Left ventricle myocardium superior (tissue), 1 donor: Measurements from ENCODE around the gene CSGALNACT2. TPM values are rescaled to one million over a fixed set of nuclear protein-coding genes. Genes with fewer than 3 reads are reported as not detected.
"Not testable (repeated sequence)": the region's sequence is repeated elsewhere in the genome, so short reads cannot be mapped to it uniquely, and the experiment has no call there.

ENCODE experiments used
- ATAC-seq: fragments of 200-7000 bp; cut with Tn5 transposase; one replicate; pipeline ENCODE4 v1.9.1; 2020; ENCODE audit warnings: mild to moderate bottlenecking, moderate library complexity
- DNase-seq: peaks from one replicate; pipeline ENCODE4 v3.0.0-alpha.2; 2020
- intact Hi-C: fragments of 100-400 bp; cut with micrococcal nuclease; formaldehyde crosslinking; loops from one replicate; pipeline ENCODE4 v1.11.0; 2022
- total RNA-seq: library from RNA; stranded (reverse); fragmentation: NEBNext Ultra II Directional; extraction: Animal tissue kit (Norgen Biotek cat#: 25700); gene quantifications from one replicate; pipeline ENCODE4 v1.2.1, GENCODE V29; 2021
- donor health status: DM: no; HTN: yes; CAD: no; lungs with severe emphysema.

The CSGALNACT2 gene
- total RNA-seq, 1 donor from 2014 or later, result 7.7 TPM

DNA sequence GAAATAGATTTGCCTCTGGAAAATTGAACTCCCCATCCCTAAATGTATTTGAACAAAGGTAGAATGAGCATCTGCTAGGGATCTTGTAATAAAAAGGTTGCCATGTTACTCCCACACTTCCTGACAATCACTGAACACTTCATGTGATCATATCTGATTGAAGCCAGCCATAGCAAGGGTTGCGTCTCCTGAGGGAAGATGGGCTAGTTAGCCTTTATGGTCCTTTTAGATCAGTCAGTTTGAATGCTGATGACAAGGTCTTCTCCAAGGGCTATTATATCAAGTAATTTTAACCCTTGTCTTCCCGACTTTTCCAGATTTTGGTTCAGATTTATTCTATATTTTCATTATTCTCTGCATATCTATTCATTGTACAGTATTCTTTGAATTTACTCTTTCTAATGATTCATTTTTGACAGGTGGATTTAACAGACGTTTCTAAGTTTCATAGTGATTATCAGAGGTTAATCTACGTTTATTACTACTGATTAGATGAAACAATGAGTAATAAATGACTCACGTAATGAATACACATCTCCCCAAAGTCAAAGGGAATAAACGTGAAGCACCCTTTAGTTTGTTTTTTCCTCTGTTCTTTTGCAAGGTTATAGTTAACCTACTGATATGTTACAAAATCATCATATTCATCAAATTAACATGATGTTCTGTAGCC, 28.1 kb downstream of the CSGALNACT2 start:
- ATAC-seq, result no peak
- intact Hi-C loops, result no loop called here

DNA sequence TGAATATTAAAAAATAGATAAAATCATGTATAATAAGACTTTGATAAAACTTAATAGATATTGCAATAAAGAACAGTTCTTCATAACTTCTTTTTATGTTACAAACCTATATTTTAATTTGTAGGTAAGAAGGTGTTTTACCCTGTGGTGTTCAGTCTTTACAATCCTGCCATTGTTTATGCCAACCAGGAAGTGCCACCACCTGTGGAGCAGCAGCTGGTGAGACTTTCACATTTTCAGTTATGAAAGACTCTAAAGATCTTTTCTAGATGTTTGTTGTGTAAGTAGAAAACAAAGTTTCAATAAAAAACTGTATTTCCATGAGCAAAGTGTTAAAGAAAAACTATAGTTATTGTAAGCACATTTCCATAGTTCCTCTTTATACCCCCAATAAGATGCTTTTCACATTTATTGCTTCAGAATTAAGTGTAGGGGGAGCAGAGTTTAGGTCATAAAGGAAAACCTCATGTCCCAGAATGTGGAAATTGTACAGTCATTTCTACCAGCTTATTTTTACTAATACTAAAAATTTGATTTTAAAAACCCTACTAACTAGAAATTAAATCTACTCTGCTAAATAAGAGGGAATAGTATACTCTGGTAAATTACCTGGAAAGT, 28.7 kb downstream of the CSGALNACT2 start:
- no peak for DNase-seq
- ATAC-seq, result no peak
- intact Hi-C loops, result no loop called here

More for the DNA sequence above, 28.1 kb downstream of the CSGALNACT2 start:
- no peak for DNase-seq

DNA sequence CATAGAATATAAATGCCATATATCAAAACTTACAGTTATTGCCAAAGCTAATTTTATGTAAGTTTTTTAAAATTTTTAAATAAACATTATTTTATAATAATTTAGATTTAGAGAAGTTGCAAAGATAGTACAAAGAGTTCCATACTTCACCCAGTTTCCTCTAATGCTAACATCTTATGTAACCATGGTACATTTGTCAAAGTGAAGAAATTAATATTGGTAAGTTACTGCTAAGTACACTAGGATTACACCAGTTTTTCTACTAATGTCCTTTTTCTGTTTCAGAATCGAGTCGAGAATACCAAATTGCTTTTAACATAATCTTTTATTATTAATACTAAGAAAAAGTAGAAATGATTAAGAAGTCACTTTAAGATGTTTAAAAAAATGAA, 29.2 kb downstream of the CSGALNACT2 start:
- no peak for ATAC-seq
- no peak for DNase-seq
- intact Hi-C loops, result no loop called here

DNA sequence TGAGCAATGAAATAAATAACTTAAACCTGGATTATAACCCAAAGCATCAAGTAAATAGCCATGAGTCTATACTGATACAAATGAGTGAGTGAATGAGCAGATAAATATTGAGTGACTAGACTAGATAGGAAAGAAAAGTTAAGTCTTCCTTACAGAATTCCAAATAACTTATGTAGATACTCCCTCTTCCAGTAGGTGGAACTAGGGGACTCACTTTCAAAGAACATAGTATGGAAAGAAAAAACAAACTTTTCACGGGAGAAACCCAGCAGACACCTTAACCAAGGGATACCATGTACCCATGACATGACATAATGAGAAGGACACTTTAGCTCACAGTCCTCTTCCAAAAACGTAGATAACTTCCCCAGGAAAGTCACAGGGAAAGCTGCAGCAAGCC, 32.2 kb downstream of the CSGALNACT2 start:
- intact Hi-C loops, result no loop called here
- DNase-seq (no peak), ATAC-seq (no peak)

DNA sequence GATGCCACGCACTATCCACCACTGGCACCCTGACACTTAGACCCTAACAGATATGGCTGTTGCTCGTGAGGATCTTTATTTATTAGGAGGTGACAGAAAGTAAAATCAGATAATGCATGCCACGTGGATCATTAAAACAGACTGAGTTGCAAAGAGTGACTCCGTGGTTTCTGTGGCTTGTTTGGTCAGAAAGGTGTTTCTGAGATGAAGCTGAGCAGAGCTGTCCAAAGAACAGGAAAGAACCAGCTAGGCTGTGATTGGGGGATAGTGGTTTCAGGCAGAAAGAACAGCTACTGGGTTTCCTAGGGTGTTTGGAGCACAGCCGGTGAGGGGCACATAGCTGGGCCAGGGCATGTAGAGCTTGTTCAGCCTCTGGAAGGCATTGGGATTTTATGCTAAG, 34.4 kb downstream of the CSGALNACT2 start:
- DNase-seq (no peak), ATAC-seq (no peak)
- intact Hi-C loops, result no loop called here

DNA sequence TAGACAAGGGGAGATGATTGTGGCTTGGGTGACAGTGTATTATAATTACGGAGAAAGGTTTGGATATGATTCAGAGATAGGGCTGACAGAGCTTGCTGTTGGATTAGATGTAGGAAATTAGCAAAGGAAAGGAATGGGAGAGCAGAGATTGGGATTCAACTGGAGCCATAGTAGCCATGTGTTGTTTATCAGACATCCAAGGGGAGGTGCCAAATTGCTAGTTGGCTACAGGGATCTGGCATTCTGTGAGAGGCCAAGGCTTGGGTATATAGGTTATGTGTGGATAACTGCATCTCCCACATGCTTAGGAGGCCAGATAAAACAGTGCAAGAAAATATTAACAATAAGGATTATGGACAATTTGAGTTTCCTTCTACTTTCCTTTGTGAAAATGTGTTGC, 34.9 kb downstream of the CSGALNACT2 start:
- intact Hi-C loops, result no loop called here
- ATAC-seq (no peak), DNase-seq (no peak)

DNA sequence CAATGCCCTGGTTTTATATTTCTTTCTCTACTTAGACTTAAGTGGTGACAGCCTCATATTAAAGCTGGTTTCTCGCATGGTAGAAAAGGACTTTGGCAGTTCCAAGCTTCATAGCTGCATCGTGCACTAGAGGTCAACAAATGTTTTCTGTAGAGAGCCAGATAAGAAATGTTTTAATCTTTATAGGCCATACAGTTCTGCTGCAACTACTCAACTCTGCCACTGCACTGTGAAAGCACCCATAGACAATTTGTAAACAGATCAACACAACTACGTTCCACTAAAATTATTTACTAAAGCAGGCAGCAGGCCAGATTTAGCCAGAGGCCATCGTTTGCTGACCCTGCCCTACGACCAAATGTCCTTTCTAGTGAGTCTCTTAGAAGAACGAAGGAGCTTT, 36.7 kb downstream of the CSGALNACT2 start:
- intact Hi-C loops, result no loop called here
- DNase-seq, result no peak
- peak; percentile 80 for ATAC-seq

DNA sequence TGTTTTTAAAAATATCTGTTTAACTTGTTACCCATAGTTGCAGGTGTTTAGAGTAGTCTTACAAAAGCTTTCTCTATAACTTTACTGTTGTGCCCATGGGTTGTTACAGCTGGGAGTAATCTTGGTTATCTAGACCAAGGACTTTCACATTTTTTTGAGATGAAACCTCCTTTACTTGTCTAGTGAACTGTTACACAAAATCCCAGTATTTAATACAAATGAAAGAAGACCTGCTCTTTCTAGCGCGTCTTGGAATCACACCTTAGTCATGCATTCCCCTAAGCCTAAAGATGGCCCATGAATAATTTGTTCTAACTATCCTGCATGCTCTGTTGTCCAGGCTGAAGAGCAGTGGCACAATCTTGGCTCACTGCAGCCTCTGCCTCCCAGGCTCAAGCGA, 38.0 kb downstream of the CSGALNACT2 start:
- DNase-seq (no peak), ATAC-seq (no peak)
- intact Hi-C loops, result no loop called here

DNA sequence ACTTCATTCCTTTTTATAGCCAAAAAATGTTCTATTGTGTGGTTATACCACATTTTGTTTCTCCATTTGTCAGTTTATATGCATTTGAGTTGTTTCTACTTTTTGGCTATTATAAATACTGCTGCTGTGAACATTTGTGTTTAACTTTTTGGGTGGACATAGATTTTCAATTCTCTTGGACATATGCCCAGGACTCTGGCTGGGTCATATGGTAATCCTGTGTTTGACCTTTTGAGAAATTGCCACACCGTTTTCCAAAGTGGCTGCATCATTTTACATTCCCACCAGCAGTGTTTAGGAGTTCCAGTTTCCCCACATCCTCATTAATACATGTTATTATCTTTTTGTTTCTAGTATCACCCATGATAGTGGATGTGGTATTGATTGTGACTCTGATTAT, 39.4 kb downstream of the CSGALNACT2 start:
- ATAC-seq, result no peak
- no peak for DNase-seq
- intact Hi-C loops, result no loop called here

DNA sequence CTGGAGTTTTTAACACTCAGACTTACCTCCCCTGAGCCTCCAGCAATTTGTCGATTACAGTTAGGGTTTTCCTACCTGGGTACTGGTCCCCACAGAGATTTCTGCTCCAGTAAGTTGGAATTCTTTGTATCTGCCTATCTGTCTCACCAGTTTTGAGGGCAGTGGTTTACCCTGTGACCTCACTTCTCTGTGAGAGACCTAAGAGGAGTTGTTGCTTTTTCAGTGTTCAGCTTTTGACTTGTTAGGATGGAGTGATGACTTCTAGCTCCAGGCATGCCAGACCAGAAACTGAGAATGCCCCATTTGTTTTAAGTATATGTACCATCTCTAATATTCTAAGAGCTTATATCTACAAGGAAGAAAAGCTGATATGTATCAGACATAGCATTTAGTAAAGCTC, 42.9 kb downstream of the CSGALNACT2 start:
- DNase-seq, result no peak
- intact Hi-C loops, result no loop called here
- ATAC-seq, result no peak

DNA sequence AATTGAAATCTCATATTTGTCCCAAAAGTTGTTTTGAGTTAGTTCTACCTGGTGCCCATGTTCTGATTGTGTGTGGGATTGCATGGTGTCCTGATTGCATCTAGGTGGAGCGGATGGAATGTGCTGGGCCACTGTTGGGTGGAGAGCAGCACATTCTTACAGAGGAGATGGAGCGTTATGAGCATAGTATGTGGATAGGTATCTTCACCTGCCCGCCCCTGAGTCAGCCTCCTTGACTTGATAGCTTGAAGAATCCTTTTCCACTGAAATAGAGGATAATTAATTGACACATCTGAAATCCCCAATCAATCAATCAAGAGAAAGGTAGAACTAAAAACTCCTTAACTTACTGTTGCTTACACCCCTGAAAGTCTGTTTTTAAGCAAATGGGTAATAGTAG, 45.5 kb downstream of the CSGALNACT2 start:
- intact Hi-C loops, ATAC-seq, DNase-seq: not testable (repeated sequence)

DNA sequence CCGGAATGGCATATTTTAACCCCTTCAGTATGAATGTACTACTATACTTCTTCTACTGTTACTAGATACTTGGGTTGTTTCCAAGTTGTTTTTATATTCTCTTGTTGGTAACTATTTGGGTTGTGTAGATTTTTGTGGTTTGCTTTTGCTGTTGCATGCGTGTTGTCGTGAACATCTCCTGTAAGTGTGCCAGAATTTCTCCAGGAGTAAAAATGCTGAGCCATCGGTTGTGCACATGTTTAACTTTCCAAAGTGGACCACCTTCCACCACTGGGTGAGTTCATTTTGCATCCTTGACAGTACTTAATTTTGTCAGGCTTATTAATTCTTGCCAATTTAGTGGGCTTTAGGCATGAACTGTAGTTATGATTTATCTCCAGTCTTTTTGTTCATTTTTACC, 47.9 kb downstream of the CSGALNACT2 start:
- ATAC-seq, result no peak
- no peak for DNase-seq
- intact Hi-C loops, result no loop called here

DNA sequence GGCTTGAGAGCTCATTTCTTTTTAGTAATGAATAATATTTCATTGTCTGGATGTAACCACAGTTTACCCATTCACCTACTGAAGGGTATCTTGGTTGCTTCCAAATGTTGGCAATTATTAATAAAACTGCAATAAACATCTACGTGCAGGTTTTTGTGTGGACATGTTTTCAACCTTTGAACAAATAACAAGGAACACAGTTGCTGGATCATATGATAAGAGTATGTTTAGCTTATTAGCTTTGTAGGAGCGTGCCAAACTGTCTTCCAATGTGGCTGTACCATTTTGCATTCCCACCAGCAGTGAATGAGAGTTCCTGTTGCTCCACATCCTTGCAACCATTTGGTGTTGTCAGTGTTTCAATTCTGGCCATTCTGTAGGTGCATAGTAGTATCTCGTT, 49.0 kb downstream of the CSGALNACT2 start:
- DNase-seq (no peak), ATAC-seq (no peak)
- intact Hi-C loops, result no loop called here

DNA sequence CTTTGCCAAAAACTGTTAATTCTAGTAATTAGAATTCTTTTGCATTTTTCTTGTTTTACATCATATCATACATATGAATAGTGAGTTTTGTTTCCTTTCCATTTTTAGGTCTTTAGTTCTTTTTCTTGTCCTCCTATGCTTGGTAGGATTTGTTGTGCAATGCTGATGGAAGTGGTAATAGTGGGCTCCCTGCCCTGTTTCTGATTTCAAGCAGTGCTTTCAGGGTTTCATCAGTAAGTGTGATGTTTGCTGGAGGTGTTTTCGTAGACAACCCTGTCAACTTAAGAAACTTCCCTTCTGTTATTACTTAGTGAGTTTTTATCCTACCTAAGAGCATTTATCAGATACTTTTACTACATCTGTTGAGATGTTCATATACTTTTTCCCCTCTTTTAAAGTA, 50.5 kb downstream of the CSGALNACT2 start:
- ATAC-seq (no peak), DNase-seq (no peak)
- intact Hi-C loops, result no loop called here

DNA sequence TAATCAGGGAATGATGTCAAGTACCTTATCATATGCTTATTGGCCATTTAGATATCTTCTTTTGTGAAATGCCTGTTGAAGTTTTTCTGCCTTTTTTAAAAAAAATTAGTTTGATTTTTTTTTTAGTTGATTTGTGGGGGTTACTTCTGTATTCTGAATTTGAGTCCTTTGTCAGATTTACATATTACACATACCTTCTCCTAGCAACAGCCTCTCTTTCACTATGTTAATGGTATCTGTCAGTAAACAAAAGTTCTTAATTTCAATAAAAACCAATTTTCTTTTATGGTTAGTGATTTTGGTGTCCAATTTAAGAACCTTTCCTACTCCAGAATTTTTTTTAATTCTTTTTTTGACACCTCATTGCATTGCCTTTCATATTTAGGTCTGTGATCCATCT, 52.0 kb downstream of the CSGALNACT2 start:
- ATAC-seq (no peak), DNase-seq (no peak)
- intact Hi-C loops, result no loop called here

DNA sequence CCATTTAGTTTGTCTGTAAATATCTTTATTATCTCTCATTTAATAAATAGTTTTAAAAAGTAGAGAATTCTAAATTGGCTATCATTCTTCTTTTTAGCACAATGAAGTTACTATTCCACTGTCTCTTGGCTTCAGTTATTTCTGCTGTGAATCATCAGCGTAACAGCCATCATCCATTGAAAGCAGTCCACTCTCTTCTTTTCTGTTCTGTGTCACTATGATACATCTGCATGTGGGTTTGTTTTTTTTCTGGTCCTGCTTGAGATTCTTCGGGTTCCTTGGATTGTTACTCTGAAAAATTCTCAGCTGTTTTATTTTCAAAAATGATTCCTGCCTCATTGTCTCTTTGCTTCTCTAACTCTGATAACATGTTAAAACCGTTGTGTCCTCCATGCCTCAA, 52.5 kb downstream of the CSGALNACT2 start:
- ATAC-seq (no peak), DNase-seq (no peak)
- intact Hi-C loops, result no loop called here

DNA sequence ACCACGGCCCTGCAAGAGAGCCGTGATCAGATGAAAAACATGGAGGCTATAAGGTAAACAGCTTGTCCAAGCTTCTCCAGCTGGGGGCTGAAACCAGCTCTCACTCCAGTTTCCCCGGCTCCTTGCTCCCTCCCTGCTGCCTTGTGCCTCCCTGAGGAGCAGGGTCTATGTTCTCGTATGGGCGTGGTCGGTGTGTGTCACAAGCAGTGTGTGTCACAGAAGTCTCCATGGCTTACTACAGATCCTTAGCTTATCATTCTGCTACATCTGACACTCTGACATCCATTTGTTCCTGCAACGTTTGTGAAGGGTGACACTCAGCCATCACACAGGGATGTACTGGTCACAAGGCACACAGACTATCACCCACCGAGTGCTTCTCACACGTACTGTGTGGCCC, 54.6 kb downstream of the CSGALNACT2 start:
- intact Hi-C loops, result no loop called here
- no peak for DNase-seq
- ATAC-seq, result no peak

DNA sequence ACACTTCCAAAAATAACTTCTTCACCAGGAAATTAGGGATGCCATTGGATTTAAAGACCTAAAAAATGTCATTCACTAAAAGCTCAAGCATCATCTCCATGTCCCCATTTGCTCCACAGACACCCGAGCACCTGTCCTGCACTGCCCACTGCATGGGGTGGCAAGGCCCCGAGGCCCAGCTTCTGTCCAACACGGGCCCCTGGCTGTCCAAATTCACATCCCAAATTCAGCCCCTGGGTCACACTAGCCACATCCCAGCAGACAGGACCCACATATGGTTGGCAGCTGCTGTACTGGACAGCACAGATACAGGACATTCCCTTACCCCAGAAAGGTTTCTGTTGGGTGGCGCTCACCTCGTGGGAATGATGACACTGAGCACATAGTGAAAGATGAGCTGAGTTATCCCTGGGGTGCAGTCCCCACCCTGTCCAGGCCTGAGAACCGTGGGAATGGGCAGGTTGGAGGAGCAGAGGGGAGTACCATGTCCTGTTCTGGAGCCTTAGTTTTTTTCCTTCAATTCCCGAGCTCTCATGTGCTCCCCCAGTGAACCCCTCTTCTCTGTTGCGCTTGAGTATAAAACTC, 55.3 kb downstream of the CSGALNACT2 start:
- DNase-seq, result no peak
- ATAC-seq, result no peak
- intact Hi-C loops, result no loop called here

DNA sequence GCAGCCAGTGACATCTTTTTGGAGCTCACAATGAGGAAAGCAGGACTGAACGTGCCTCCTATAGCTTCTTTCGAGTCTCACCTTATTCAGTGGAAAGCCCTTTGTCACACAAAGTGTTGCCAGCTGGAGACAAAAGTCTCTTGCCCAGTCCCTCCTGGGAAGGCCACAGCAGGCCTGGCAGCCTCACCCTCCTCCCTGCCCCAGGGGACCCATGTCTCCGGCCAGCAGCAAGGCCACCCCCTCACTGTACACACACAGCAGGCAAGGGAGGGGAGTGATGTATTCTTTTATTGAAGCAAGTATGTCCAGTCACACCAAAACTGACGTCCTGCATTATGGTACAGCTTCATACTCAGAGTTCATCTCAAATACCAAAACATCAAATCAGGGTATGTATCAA, 56.0 kb downstream of the CSGALNACT2 start:
- DNase-seq (no peak), ATAC-seq (no peak)
- intact Hi-C loops, result no loop called here

DNA sequence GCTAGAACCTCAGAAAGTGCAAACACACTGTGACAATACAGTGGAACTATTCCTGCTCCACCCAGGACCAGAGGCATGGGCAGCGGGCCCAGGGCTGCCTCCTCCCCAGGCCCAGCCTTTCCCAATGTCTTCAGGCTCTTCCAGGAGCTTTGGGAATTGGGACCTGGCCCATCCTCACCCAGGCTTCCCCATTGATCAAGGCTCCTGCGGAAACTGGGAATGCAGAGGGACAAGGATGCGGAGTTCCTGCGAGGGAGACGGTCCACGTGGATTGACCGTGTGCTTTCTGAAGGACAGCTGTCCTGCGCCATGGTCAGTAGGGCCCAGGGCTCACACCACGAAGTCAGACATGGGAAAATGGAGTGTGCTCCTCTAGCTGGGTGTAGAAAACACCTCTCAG, 56.6 kb downstream of the CSGALNACT2 start:
- ATAC-seq (no peak), DNase-seq (no peak)
- intact Hi-C loops, result no loop called here

DNA sequence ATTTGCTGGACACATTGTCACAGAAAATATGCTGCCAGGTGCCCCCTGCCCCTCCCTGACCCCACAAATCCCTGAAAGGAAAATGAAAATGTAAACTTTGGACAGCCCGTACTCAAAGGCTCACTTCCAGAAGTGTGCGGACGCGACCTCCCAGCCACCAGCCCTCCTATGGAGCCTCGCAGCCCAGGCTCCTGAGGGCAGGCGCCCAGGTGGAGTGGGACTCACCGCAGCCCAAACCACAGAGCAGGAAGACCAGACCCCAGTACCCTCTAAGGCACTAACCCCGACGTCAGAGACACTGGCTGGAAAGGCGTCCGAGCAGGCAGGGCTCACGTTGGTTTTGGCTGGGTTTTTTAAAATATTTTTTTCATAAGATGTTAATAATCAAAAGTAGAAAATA, 57.3 kb downstream of the CSGALNACT2 start:
- intact Hi-C loops, result no loop called here

More for the DNA sequence above, 57.3 kb downstream of the CSGALNACT2 start:
- DNase-seq, result no peak
- ATAC-seq, result no peak
